ENCODE data around the gene GFOD1.

DNA sequence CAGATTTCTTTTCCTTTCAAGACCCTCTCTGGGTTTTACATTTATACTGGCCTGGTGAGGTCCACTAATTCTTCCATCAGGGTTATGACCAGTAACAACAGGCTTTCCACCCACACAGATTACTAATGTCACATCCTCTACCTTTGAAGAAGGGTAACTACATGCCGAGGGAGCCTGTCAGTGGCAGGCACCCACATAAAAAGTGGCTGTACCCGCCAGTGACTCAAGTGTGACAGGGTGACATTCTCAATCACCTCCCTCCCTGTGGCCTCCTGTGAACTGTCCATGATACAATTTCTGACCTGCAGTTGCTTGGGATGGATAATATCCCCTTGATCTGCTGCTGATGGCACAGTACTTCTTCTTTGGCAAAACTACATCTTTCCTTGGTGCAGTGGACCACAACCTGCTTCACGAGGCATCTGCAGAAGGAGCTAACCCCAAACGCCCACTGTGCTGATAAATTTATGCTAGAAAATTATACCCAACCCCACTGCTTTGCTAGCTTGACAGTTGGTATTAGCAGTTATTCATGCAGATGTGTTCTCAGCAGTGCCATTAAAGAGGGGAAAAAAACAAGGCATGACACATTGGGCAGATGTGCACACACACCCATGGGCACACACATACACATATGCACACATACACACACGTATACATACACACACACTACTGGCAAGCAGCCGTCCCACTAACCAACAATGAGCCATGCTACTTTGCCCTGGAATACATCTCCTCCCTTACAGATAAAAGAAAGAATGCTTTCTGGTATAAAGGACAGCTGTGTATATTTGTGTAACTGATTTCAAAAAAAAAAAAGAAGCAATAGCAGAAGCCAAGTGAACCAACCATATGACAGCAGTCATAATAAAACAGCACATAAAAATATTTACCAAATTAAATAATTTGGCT is 20.8 kb downstream of the GFOD1 start:
- TF ChIP-seq, protein P1, sequence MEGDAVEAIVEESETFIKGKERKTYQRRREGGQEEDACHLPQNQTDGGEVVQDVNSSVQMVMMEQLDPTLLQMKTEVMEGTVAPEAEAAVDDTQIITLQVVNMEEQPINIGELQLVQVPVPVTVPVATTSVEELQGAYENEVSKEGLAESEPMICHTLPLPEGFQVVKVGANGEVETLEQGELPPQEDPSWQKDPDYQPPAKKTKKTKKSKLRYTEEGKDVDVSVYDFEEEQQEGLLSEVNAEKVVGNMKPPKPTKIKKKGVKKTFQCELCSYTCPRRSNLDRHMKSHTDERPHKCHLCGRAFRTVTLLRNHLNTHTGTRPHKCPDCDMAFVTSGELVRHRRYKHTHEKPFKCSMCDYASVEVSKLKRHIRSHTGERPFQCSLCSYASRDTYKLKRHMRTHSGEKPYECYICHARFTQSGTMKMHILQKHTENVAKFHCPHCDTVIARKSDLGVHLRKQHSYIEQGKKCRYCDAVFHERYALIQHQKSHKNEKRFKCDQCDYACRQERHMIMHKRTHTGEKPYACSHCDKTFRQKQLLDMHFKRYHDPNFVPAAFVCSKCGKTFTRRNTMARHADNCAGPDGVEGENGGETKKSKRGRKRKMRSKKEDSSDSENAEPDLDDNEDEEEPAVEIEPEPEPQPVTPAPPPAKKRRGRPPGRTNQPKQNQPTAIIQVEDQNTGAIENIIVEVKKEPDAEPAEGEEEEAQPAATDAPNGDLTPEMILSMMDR (IDR thresholded peaks at IDR 0.05) = no peak
- TF ChIP-seq POLR2AphosphoS5 (IDR thresholded peaks at IDR 0.05; ENCODE audit: low read depth, low read length) = no peak

All from Panc1 (cell line).